ENCODE results near the gene TRABD2A. TPM values are rescaled to one million over a fixed set of nuclear protein-coding genes. Genes with fewer than 3 reads are reported as not detected.
"Not testable (repeated sequence)": the region's sequence is repeated elsewhere in the genome, so short reads cannot be mapped to it uniquely, and the experiment has no call there.

TRABD2A gene
- total RNA-seq, 1 donor from 2014 or later, result 56.3 TPM

DNA sequence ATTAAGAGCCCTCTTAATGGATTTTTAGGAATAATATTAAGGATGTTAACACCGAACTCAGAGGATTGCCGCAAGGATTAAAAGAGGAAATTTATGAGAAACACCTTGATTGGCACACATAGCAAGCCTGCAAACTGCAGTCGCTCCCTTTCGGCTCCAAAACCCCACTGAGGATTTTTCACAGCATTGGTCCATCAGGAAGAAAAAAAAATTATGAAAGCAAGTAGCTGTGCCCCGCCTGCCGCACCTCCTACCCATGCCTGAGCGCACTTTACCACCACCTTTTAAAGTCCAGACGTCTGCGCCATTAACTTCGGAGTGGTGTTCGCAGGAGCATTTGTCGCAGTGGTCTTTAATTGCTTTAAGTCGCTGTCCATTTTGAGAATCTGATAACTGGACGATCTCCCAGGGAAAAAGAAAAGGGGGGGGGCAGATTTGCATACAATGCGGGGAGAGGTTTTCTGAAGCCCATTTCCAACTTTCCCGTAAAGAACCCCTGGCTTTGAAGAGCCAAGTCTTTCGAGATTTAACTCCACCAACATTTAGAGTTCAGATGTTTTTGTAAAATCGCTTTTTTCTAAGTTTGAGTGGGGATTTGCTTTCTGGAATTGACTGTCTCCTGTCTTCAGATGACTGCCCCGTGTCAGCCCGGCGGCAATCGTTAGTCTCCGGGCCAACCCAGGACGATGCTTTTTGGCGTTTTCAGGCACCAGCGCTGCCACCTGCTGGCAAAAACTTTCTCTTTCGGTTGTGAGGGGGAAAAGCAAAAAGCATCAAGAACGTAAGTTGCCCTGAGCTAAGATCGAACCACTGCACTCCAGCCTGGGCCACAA, 913 bp upstream of the TRABD2A start:
- DNase-seq, result peak; percentile 96
- Mint-ChIP-seq H3K9me3 (no peaks in the 10 kb centered on the region), H3K36me3 (ENCODE audit: low read depth) (peaks cover 9% of the 10 kb centered on the region), H3K4me1 (peaks cover 54% of the 10 kb centered on the region), H3K27me3 (no peaks in the 10 kb centered on the region), H3K4me3 (peak overlapping the region; percentile 94), H3K27ac (peak overlapping the region; percentile 96)
- intact Hi-C loops (cut with micrococcal nuclease), result loop anchor here (1.0 to 5.0 kb wide), 9 partner anchors 24 to 422 kb away; partner anchors contain the start of genes DNAH6, SUCLG1 and TMSB10

DNA sequence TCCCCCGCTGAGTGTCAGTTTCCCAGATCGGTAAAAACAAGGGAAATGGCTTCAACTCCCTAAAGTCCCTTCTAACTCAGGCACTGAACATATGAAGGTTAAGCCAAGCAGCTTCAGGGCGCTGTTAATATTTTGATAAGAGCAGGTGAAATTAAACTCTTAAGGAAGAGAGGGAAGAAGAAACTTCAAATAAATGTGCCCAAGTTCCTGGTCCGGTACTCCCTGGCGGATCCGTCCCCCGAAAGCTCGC, 564 bp downstream of the TRABD2A start:
- H3K27me3 Mint-ChIP-seq, result no peaks in the 10 kb centered on the region
- no peak for DNase-seq
- intact Hi-C loops (cut with micrococcal nuclease), result loop anchor here (2.0 to 5.0 kb wide), 4 partner anchors 34 to 363 kb away; partner anchors contain the start of gene DNAH6
- H3K4me3 Mint-ChIP-seq, result peak overlapping the region; percentile 98
- H3K9me3 Mint-ChIP-seq, result no peaks in the 10 kb centered on the region
- H3K27ac Mint-ChIP-seq, result peak overlapping the region; percentile 96
- peaks cover 15% of the 10 kb centered on the region for H3K36me3 Mint-ChIP-seq (ENCODE audit: low read depth)
- H3K4me1 Mint-ChIP-seq, result peaks cover 65% of the 10 kb centered on the region

DNA sequence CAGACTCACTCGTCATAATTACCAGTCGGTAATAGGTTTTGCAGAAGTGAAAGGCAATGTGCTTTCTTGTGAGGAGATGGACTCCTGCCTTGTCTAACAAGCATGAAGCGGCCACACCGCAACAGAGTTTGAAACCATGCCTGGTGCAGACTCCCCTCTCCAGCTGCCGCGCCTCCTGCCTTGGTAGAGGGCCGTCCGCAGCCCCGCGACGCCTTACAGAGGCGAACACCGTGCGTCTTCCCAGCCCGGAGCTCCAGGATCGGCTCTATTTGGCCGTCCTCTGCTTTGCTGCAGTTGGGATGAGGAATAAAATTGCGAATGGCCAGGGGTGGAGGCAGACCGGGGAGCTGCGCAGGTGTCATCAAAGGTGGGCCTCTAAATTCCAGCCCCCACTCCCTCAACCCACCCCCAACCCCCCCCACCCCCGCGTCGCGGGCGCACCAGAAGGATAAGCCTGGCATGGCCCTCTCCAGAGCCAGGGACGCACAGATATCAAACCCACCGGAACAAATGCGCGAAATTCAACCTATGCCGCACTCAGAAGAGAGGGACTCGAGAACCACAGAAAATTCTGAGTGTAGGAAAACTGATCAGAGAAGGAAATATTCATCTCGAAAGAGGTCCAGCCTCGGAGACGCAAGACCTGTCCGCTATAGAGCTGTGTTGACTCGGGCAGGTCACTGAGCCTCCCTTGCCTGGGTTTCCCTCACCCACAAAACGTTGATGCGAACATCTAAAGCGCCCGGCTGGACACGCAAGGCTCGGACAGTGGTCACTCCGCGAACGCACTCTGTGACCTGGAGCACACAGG, 1.1 kb downstream of the TRABD2A start:
- Mint-ChIP-seq H3K4me3 (peak overlapping the region; percentile 98), H3K27me3 (no peaks in the 10 kb centered on the region), H3K4me1 (peaks cover 68% of the 10 kb centered on the region), H3K9me3 (no peaks in the 10 kb centered on the region), H3K27ac (peak overlapping the region; percentile 96), H3K36me3 (ENCODE audit: low read depth) (peaks cover 20% of the 10 kb centered on the region)
- DNase-seq, result peak; percentile 80
- intact Hi-C loops (cut with micrococcal nuclease), result loop anchor here (2.0 to 5.0 kb wide), 5 partner anchors 15 to 362 kb away; partner anchors contain the start of gene DNAH6

DNA sequence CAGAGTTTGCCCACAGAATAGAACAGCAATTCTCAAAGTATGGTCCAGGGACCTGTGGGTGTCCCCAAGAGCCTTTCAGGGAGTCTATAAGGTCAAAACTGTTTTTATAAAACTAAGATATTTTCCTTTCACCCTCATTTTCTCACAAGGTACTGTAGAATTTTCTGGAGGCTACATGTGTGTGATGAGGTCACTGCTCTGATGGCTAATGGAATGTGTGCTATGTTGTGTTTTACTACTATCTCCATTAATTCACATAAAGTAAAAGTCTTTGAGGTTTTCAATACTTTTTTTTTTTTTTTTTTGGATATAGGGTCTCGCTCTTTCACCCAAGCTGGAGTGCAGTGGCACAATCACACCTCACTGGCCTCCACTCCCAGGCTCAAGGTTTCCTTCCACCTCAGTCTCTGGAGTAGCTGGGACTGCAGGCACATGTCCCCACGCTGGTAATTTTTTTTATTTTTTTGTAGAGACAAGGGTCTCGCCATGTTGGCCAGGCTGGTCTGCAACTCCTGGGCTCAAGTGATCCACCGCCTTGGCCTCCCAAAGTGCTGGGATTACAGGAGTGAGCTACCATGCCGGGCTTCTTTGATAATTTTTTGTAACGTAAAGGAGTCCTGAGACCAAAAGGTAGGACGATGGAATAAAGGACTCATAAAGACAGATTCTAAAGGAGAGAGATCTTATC, 1.8 kb downstream of the TRABD2A start:
- intact Hi-C loops (cut with micrococcal nuclease), result loop anchor here (2.0 kb wide), 1 partner anchor 14 kb away; no protein-coding TSS in a partner anchor
- H3K27me3 Mint-ChIP-seq, result no peaks in the 10 kb centered on the region
- H3K4me3 Mint-ChIP-seq, result peak overlapping the region; percentile 98
- peak overlapping the region; percentile 96 for H3K27ac Mint-ChIP-seq
- H3K9me3 Mint-ChIP-seq, result no peaks in the 10 kb centered on the region
- H3K4me1 Mint-ChIP-seq, result peaks cover 70% of the 10 kb centered on the region
- DNase-seq, result no peak
- H3K36me3 Mint-ChIP-seq (ENCODE audit: low read depth), result peaks cover 27% of the 10 kb centered on the region

DNA sequence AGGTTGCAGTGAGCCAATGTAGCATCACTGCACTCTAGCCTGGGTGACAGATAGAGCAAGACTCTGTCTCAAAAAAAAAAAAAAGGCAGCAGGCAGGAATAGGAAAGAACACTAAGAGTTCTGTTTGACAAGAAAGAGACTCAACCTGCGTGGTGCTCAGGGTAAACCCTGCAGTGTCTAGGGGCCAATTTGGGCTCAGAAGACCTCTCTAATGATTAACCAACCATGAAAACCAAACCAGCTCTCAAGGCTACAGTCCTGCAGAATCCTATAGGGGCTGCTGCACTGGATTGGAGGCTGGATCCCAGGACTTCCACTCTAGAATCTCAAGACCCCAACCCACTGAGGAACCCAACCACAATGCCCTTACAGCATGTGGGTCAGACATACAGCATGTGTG, 2.4 kb downstream of the TRABD2A start:
- Mint-ChIP-seq H3K36me3 (ENCODE audit: low read depth) (peaks cover 32% of the 10 kb centered on the region), H3K27ac (peak overlapping the region; percentile 40), H3K4me1 (peaks cover 75% of the 10 kb centered on the region), H3K9me3 (no peaks in the 10 kb centered on the region), H3K27me3 (no peaks in the 10 kb centered on the region), H3K4me3 (peak overlapping the region; percentile 98)
- intact Hi-C loops (cut with micrococcal nuclease), result loop anchor here (2.0 kb wide), 1 partner anchor 14 kb away; no protein-coding TSS in a partner anchor
- no peak for DNase-seq

DNA sequence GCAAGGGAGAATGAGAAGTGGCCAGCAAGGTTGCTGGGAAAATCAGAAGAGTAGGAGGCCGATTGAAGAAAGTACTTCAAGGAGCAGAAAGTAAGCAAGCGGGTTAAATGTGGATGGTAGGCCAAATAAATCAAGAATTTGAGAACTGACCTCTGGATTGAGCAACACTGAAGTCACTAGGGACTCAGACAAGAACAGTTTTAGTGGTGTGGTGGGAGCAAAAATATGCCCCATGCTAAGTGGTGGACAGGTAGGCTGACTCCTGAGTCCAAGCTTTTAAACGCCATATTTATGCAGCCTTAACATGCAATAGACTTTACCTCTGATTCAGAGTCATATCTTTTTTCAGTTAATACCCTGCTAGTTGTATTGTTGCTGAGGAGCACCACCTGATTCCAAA, 4.5 kb downstream of the TRABD2A start:
- H3K9me3 Mint-ChIP-seq, result no peaks in the 10 kb centered on the region
- DNase-seq, result no peak
- peak overlapping the region; percentile 68 for H3K27ac Mint-ChIP-seq
- H3K4me1 Mint-ChIP-seq, result peaks cover 69% of the 10 kb centered on the region
- peak overlapping the region; percentile 31 for H3K4me3 Mint-ChIP-seq
- peaks cover 41% of the 10 kb centered on the region for H3K36me3 Mint-ChIP-seq (ENCODE audit: low read depth)
- intact Hi-C loops (cut with micrococcal nuclease), result no loop called here
- no peaks in the 10 kb centered on the region for H3K27me3 Mint-ChIP-seq

DNA sequence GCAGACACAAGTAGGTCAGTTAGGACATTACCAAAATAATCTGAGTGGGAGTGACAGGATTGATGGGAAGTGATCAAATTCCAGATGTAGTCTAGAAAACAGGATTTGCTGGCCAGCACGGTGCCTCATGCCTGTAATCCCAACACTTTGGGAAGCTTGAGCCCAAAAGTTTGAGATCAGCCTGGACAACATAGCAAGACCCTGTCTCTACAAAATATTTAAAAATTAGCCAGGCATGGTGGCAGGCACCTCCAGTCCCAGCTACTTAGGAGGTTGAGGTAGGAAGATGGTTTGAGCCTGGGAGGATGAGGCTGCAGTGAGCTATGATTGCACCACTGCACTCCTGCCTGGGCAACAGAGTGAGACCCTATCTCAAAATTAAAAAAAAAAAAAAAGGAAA, 5.3 kb downstream of the TRABD2A start:
- Mint-ChIP-seq H3K4me3 (peak overlapping the region; percentile 53), H3K27ac (peak overlapping the region; percentile 86), H3K36me3 (ENCODE audit: low read depth) (peaks cover 41% of the 10 kb centered on the region), H3K4me1 (peaks cover 72% of the 10 kb centered on the region)
- H3K9me3 Mint-ChIP-seq; intact Hi-C loops (cut with micrococcal nuclease); DNase-seq; H3K27me3 Mint-ChIP-seq: not testable (repeated sequence)

DNA sequence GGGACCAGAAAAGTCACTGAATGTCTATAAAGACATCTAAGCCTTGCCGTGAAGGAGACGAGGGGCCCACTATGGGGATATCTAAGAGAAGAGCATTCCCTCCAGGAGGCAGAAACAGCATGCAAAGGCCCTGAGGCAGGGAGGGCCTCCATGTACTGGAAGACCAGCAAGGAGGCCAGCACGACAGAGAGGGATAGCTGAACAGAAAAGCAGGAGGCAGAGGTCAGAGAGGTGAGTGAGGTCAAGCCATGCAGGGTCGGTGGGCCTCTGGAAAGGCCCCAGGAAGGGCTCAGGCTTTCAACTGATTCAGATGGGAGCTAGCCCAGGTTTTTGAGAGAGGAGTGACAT, 5.7 kb downstream of the TRABD2A start:
- peaks cover 44% of the 10 kb centered on the region for H3K36me3 Mint-ChIP-seq (ENCODE audit: low read depth)

DNA sequence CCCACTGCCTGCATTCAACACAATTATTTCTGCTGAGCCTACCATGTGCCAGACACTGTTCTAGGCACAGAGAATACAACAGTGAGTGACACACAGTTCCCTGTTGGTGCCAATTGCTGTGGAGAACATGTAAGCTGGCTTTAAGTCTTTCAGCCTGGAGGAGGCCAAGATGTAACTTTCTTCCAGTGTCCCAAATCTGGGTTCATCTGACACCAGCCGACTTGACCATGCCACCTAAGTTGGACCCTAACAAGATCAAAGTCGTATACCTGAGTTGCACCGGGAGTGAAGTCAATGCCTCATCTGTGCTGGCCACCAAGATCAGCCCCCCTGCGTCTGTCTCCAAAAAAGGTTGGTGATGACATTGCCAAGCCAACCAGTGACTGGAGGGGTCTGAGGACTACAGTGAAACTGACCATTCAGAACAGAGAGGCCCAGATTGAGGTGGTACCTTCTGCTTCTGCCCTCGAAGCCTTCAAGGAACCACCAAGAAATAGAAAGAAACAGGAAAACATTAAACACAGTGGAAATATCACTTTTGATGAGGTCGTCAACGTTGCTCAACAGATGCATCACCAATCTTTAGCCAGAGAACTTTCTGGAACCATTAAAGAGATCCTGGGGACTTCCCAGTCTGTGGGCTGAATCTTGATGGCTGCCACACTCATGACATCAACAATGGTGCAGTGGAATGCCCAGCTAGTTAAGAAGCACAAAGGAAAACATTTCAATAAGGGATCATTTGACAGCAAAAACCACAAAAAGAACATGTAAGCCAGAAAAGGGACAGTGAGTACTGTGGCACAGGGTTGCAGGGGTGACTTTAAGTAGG, 6.3 kb downstream of the TRABD2A start:
- peak overlapping the region; percentile 53 for H3K4me3 Mint-ChIP-seq
- H3K27ac Mint-ChIP-seq, result peak overlapping the region; percentile 86
- peaks cover 45% of the 10 kb centered on the region for H3K36me3 Mint-ChIP-seq (ENCODE audit: low read depth)
- no peaks in the 10 kb centered on the region for H3K27me3 Mint-ChIP-seq
- H3K9me3 Mint-ChIP-seq, result no peaks in the 10 kb centered on the region
- H3K4me1 Mint-ChIP-seq, result peaks cover 79% of the 10 kb centered on the region
- intact Hi-C loops (cut with micrococcal nuclease), result no loop called here
- no peak for DNase-seq

More for the DNA sequence above, 5.7 kb downstream of the TRABD2A start:
- intact Hi-C loops (cut with micrococcal nuclease), result no loop called here
- H3K27ac Mint-ChIP-seq, result peak overlapping the region; percentile 86
- H3K27me3 Mint-ChIP-seq, result no peaks in the 10 kb centered on the region
- peak overlapping the region; percentile 53 for H3K4me3 Mint-ChIP-seq
- H3K9me3 Mint-ChIP-seq, result no peaks in the 10 kb centered on the region
- no peak for DNase-seq
- H3K4me1 Mint-ChIP-seq, result peaks cover 76% of the 10 kb centered on the region

DNA sequence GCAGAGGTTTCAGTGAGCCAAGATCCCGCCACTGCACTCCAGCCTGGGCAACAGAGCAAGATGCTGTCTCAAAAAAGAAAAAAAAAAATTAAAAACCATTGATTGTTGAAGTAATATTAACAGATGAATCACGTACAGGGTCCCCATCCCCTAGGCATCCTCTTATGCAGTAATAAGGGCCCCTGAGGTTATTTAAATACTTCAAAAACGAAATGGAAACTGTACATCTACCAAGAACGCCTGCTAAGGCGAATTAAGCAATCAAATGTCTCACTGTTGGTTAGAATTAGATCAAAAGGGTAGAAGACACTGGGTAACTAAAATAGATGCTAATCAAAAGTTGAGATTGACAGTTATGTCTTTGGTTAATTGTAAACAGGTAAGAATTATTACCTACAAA, 7.5 kb downstream of the TRABD2A start:
- peaks cover 72% of the 10 kb centered on the region for H3K4me1 Mint-ChIP-seq
- intact Hi-C loops (cut with micrococcal nuclease), result no loop called here
- no peak for DNase-seq
- no peaks in the 10 kb centered on the region for H3K27me3 Mint-ChIP-seq
- H3K4me3 Mint-ChIP-seq, result no peak overlapping the region
- no peaks in the 10 kb centered on the region for H3K9me3 Mint-ChIP-seq
- peak overlapping the region; percentile 21 for H3K27ac Mint-ChIP-seq
- peaks cover 51% of the 10 kb centered on the region for H3K36me3 Mint-ChIP-seq (ENCODE audit: low read depth)

DNA sequence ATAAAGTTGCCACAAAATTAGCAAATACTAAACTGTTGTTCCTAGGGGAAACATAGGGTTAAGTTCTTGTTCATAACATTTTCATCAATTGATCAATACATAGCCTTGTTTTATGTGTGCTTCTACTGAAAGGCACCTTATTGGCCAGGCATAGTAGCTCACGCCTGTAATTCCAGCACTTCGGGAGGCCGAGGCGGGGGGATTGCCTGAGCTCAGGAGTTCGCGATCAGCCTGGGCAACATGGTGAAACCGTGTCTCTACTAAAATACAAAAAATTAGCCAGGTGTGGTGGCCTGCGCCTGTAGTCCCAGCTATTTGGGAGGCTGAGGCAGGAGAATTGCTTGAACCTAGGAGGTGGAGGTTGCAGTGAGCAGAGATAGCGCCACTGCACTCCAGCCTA, 8.2 kb downstream of the TRABD2A start:
- H3K9me3 Mint-ChIP-seq; H3K4me3 Mint-ChIP-seq; intact Hi-C loops (cut with micrococcal nuclease); H3K27me3 Mint-ChIP-seq; H3K27ac Mint-ChIP-seq; DNase-seq: not testable (repeated sequence)
- Mint-ChIP-seq H3K36me3 (ENCODE audit: low read depth) (peaks cover 53% of the 10 kb centered on the region), H3K4me1 (peaks cover 66% of the 10 kb centered on the region)

DNA sequence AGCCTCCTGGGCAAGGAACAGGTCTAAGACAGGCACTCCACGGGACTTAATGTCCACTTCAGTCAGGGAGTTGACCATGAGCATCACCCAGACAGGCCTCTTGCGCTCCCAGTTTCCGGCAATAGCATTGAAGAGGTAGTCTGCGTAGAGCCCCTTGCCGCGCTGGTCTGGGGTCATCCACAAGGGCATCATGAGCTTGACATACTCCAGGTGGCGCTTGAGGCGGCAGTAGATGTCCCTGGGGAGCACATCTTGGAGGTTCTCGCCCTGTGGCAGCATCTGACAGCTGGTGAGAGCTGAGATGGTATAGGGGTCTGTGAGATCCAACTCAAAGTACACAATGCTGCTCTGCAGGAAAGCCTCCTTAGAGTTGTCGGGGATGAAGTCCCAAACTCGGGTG, 10.6 kb downstream of the TRABD2A start:
- Mint-ChIP-seq H3K27ac (peak overlapping the region; percentile 78), H3K36me3 (ENCODE audit: low read depth) (peaks cover 50% of the 10 kb centered on the region), H3K4me1 (peaks cover 56% of the 10 kb centered on the region), H3K27me3 (no peaks in the 10 kb centered on the region), H3K4me3 (no peak overlapping the region), H3K9me3 (no peaks in the 10 kb centered on the region)
- intact Hi-C loops (cut with micrococcal nuclease), result no loop called here
- DNase-seq, result no peak

DNA sequence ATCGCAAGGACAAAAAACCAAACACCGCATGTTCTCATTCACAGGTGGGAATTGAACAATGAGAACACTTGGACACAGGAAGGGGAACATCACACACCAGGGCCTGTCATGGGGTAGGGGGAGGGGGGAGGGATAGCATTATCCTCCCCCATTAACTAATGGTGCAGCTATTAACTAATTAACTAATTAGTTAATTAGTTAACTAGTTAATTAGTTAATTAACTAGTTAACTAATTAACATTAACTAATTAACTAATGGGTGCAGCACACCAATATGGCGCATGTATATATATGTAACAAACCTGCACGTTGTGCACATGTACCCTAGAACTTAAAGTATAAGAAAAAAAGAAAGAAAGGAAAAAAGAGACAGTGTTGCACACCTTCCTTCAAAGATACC, 12.6 kb downstream of the TRABD2A start:
- DNase-seq; H3K4me3 Mint-ChIP-seq; H3K27me3 Mint-ChIP-seq; H3K27ac Mint-ChIP-seq; H3K9me3 Mint-ChIP-seq; intact Hi-C loops (cut with micrococcal nuclease): not testable (repeated sequence)
- peaks cover 50% of the 10 kb centered on the region for H3K4me1 Mint-ChIP-seq
- H3K36me3 Mint-ChIP-seq (ENCODE audit: low read depth), result peaks cover 39% of the 10 kb centered on the region

Measured in activated CD4-positive, alpha-beta T cell treated with anti-CD3 and anti-CD28 coated beads, Interleukin-2, amount 10 ng/mL, durations not matched to agents 24 days and 14 days (primary cell).